GM21515 (cell line): ENCODE measurements around the gene SPATA24.
"Not testable (repeated sequence)": the region's sequence is repeated elsewhere in the genome, so short reads cannot be mapped to it uniquely, and the experiment has no call there.

Source experiments
- ATAC-seq: cut with Tn5 transposase; IDR thresholded peaks from one replicate; pipeline ENCODE4 v1.9.1; 2021; ENCODE audit not compliant: unreplicated experiment

SPATA24 gene

GRCh38 chr5:139395844-139396640, 7.8 kb downstream of the SPATA24 start:
- no peak for ATAC-seq

DNA sequence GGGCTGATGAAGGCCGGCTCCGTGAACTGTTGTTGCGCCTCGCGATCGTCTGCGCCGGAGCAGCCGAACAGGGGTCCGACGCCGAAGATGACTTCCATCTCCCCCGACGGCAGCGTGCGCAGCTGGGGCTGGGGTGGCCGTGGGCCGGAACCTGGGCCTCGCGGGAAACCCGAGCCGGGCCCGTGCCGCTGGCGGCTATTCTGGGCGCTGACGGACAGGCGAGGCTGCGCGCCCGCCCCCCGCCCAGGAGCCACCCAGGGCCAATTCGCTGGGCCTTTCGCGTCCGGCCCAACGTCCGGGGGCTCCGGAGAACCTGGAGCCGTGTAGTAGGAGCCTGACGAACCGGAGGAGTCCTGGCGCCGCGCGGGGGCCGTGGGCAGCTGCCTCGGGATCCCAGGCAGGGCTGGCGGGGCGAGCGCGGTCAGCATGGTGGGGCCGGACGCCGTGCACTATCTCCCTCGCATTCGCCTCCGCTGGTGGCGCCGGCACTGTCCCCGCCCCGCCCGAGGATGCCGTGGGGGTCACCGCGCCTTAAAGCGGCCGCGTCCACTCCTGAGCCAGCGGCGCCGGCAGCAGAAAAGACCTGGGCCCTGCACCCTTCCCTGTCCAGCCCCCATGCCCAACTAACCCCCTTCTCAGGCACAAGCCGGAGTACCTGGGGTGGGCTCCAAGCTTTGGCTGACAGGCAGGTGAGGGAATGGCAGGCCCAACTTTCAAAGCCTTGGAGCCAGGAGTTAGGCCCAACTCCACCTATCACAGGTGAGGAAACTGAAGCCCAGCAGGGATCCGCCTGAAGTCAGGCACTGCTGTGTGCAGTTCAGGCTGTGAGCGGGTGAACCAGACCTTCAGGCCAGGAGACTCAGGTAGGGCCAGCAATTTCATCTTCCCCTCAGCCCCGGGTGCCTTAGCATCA, 9.0 kb downstream of the SPATA24 start, which contains the start of gene PROB1:
Gene PROB1, minus strand, starts transcription at position 451 of the 913 bp plus-strand sequence. Its CDS starts 23 bp downstream, at position 428.
- ATAC-seq: no peak

GRCh38 chr5:139394123-139394653, 9.7 kb downstream of the SPATA24 start:
- ATAC-seq: no peak

GRCh38 chr5:139393497-139394122, 10.3 kb downstream of the SPATA24 start:
- no peak for ATAC-seq

- ATAC-seq: peak; percentile 39
Observed at GRCh38 chr5:139392678-139393496, 11.0 kb downstream of the SPATA24 start.

- ATAC-seq: no peak
Observed at GRCh38 chr5:139392324-139392677, 11.6 kb downstream of the SPATA24 start.

DNA sequence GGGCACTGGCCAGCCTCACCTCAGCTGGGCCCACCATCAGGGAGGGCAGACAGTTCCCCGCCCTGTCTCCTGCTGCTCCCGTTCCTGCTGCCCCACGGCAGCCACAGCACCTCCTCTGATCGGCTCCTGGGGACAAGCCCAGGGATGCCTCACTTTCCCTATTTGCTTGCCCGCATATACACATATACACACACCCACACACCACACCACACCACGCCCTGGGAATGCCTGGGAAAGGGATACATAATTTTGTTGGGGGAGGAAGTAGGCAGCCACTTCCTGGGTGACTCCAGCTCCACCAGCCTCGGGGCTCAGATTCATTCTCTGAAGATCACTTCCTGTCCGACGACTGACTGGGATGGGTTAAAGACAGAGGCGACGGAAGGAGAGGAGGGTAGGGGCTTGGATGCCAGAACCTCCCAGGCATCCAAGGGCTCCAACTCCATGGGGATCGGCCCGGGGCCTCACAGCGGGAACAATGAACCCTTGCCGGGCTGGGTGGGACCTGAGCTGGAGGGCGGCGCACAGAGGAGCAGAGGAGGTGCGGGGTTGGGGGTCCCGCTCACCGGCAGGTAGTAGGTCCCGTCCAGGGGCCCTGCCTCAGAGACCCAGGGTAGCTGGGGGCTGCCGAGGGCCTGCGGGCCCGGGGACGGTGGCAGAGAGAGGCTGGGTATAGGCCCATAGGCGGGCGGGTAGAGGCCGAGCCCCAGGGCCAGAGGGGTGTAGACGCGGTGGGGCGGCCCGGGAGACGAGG, 12.1 kb downstream of the SPATA24 start:
- peak; percentile 1 for ATAC-seq

DNA sequence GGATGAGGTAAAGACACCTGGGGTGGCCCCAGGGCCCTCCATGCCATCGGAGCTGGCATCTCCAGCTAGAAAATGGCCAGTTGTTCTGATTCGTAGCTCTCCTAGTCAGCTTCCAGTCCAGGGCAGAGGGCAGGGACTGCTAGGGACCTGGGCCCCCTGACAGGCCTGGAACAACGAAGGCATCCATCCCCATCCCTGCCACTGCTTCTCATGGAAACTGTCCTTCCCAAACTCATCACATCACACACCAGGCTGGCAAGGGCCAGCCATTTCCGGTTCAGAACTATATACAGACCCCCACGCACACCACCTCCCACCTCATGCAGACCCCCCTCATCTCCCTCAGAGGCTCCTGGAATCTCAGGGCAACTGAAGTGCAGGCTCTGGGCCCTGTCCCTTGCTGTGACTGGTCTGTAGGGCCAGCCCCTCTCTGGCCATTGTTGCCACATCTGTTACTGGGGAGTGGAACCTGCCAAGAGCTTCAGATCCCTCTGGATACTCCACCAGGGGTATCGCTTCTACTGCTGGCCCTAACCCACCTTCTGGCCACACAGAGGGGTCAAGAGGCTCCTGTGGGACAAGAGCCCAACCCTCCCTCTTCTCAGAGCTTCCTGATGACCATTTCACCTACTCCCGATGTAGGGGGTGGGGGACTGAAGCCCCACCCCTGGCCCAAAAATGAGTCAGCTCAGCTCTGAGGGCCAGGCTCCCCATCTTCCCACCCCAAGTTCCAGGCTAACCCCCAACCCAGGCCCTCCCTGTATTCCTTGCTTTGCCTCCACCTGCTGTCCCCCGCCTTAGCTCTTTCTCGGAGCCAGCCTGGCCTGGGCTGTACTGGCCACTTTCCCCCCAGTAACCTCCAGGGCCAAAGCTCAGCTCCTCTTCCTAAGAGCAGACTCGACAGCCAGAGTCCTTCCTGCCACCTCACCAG, 13.0 kb downstream of the SPATA24 start:
- ATAC-seq: no peak

DNA sequence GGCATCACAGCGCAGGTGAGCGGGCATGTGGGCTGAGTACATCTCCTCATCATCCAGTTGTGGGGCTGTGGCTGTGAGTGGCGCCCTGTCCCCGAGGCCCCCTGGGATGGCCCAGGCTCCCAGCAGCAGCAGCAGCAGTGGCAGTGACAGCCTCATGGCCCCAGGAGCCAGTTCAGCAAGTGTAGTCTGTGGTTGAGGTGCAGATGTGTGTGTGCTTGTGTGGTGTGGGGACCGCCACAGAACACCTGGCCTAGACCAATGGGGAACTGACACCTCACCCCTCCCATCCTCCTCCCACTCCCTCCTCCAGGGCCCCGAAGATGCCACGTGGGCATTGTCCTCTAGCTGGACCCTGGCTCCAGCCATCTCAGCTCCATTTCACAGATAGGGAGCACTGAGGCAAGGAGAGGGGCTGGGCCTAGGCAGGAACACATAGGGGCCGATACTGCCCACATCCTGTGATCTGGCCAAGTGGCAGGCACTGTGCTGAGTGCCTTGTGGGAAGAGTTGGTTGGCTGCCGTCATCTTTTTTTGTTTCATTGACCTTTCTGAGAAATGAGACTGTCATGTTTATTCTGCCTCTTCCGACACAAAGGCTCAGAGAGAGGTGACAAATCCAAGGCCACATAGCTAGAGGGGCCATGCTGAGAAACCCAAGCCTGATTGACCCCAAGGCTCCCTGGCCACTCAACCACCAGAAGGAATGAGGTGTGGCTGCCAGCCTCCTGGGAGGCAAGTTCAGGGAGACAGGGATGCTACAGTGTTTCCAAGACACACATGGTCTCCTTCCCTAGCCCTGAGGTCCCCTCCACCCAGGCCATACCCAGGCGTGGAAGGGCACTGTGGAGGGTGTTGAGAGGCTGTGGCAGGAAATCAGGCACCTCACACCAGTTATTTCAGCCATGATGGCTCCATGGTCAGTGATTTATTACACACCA, 13.9 kb downstream of the SPATA24 start, which contains the start of gene MZB1:
Gene MZB1, minus strand, starts transcription at position 213 of the 938 bp plus-strand sequence. Its CDS starts 57 bp downstream, at position 156.
- peak; percentile 43 for ATAC-seq

DNA sequence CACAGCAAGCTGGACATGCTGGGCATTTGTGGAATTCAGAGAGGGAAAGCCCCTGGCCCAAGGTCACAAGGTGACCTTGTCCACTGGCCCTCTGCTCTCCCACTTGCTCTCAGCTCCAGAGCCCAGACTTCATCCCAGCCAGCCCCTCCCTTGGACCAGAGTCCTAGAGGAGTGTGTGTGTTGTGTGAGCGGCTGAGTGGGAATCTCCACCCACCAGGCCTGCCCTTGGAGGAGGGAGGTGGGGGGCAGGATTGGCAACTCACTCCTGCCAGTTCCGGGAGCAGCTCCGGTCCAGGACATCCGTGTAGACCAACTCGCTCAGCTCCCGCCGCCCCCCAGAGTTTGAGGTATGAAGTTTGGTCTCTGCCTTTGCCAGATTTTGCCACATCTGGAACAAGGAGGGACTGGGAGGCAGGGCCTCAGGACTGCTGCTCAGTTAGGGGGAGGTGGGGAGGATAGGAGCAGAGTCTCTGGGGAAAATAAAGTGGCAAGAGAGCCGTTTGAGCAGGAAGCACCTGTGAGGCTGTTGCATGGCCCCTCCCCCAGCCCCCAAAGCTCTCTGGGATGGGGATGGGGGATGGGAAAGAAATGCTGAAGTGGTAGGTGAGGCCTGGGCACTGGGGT, 15.6 kb downstream of the SPATA24 start:
- ATAC-seq: no peak

GRCh38 chr5:139387611-139388197, 16.2 kb downstream of the SPATA24 start:
- ATAC-seq: no peak

DNA sequence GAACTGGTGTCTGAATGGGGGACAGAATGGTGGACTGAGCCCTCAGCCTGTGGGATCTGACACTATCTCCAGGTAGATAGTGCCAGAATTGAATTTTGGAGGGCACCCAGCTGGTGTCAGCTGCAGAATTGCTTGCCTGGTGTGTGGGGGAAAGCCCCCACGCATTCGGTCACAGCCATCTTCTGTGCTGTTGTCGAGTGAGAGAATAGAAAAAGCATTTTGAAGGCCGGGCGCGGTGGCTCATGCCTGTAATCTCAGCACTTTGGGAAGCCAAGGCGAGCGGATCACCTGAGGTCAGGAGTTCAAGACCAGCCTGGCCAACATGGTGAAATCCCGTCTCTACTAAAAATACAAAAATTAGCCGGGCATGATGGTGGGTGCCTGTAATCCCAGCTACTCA, 16.9 kb downstream of the SPATA24 start:
- not testable (repeated sequence) for ATAC-seq

- no peak for ATAC-seq
Observed at GRCh38 chr5:139386050-139386438, 17.8 kb downstream of the SPATA24 start.

- ATAC-seq: no peak
Observed at GRCh38 chr5:139385061-139386049, 18.5 kb downstream of the SPATA24 start.

DNA sequence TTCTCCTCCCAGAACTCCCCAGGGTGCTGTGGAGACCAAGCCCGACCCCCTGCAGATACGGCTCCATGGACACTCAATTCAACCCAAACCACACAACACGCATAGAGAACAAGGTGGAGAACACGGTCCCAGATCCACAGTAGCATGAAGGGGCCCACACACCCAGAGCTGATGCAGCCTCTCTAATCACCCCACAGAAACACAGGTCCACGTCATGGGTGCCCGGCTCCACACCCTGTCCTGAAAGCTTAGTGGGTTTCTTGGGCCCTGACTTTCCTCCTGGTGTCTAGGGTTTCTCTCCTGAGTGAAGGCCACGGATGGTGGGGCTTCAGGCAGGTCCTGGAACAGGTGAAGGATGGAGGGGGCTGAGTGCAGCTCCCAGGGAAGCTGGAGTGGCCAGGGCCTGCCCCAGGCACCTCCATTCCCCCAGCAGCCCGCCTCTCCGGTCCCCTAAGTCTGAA, 19.3 kb downstream of the SPATA24 start:
- ATAC-seq: no peak
